Stimulated activated CD4-positive, alpha-beta T cell treated with anti-CD3 and anti-CD28 coated beads, Interleukin-12 subunit alpha, Interleukin-12 subunit beta, amount 100 ng/mL, for 48 hours (primary cell): Measurements from ENCODE around the gene DAPP1.

Source experiments
- DNase-seq, 3 donors: peaks; one replicate each; pipeline ENCODE4 v3.0.0-alpha.2; 2020; ENCODE audit warnings: low read depth in 2 of 3, low spot score in 1 of 3

Gene DAPP1

DNA sequence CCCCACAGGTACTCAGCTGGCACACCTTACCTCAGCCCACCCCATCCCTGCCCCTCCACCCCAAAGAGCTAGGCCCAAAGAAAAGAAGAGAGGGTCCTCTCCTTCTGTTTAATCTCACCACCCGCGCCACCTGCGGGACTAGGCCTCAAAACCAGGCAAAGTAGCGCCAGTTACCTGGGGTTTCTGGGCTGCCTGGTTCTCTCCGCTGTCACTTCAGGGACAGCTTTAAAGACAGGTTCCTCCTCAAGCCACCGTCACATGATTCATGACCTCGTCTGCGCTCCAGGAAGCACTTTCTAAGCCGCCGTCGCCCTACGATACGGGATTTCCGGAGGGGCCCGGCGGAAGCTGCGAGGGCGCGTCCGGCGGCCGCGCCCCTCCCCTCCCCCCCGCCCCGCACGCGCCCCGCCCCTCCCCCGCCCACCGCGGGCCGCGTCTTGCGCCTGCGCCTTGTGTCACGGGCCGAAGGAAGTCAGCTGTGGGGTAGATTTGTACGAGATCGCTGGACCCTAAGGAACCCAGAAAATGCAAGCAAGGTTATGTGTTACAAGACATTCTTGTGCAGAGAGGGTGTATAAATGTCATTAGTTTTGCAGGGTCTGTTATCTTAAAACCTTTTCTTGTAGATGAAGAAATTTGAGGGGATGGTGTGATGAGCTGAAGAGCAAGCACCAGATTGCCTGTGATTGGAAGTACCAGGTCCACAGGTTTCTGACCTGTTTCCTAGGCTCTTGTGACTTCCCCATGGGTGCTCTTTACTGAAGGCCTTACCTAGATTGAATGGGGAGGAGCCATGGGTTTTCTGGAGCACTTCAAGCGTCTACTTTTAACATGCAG lies 77.8 kb downstream of the DAPP1 start, which contains the start of gene LAMTOR3:
Gene LAMTOR3 (minus strand): TSS at position 267 of the 837 bp plus-strand sequence. CDS start 464 bp downstream, outside the sequence.
- DNase-seq: peak; percentile 79 to 86 (median 81)

DNA sequence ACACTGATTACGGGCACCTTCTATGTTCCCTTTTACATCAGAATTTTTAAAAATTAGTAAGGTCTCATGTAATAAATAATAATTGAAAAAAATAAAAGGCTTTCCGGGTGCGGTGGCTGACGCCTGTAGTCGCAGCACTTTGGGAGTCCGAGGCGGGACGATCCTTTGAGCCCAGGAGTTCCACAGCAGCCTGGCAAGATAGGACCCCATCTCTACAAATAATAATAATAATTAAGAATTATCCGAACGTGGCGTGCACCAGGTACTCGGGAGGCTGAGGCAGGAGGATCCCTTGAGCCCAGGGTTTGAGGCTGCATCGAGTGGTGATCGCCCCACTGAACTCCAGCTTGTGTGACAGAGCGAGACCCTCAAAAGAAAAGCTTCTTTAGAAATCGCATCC lies 78.4 kb downstream of the DAPP1 start:
- no peak for DNase-seq

DNA sequence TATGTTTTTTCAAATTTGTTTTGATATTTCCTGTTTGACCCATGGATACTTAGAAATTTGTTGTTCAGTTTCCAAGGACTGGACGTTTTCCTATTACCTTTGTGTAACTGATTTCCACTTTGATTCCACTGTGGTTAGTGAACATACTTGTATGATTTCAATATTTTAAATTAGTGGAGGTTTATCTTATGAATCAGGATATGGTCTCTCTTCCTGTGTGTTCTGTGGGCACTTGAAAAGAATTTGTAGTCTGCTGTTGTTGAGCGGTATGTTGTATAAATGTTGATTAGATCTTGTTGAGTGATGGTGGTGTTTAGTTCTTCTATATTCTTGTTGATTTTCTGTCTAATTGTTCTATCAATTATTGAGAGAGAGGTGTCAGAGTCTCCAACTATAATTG lies 98.8 kb downstream of the DAPP1 start:
- DNase-seq: no peak

GRCh38 chr4:99917575-99917974 lies 100.9 kb downstream of the DAPP1 start:
- no peak for DNase-seq

- no peak for DNase-seq
Observed at GRCh38 chr4:99918656-99919055, 102.0 kb downstream of the DAPP1 start.
